Measurements from ENCODE around the gene PNMA8A.
A peak's percentile ranks its signal among the peaks of the same experiment; 100 is the strongest.

PNMA8A gene

DNA sequence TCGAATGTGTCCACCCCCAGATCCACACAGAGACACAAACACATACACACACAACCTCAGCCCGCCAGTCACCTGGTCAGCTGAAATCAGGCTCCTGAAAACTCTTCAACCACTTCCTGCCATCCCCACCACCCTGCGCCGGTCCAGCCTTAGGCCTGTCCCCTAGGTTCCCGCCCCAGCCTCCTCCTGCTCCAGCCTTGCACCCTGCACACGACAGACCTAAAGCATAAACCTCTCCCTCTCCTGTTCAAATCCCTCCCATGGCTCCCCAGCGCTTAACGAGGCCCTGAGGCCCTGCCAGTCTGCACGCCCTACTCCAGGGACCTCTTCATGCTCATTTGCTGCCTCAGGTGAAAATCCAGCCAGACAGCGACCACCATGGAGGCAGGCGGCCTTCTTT, 17.2 kb upstream of the PNMA8A start:
- Histone ChIP-seq H3K4me3 (ENCODE audit: low read length) (no peak overlapping the region), H3K4me1 (ENCODE audit: low read length) (no peaks in the 10 kb centered on the region), H3F3A (ENCODE audit: insufficient read depth, low read length) (no peaks in the 10 kb centered on the region), H3K9ac (ENCODE audit: low read length) (no peak overlapping the region), H3K9me3 (replicated peaks; ENCODE audit: insufficient read depth, low read length) (no peaks in the 10 kb centered on the region), H3K4me2 (ENCODE audit: low read depth, low read length) (no peak overlapping the region), H3K27ac (ENCODE audit: low read length) (no peak overlapping the region), H4K20me1 (ENCODE audit: insufficient read depth, low read length) (no peaks in the 10 kb centered on the region), H3K36me3 (replicated peaks; ENCODE audit: insufficient read depth, low read length) (no peaks in the 10 kb centered on the region), H2AFZ (ENCODE audit: low read length) (no peak overlapping the region), H3K9me2 (replicated peaks; ENCODE audit: insufficient read depth, low read length) (no peaks in the 10 kb centered on the region), H3K79me2 (ENCODE audit: low read length) (no peaks in the 10 kb centered on the region), H3K27me3 (replicated peaks; ENCODE audit: insufficient read depth, low read length) (peaks cover 94% of the 10 kb centered on the region)
- DNase-seq = no peak
- TF ChIP-seq EZH2 (optimal IDR thresholded peaks at IDR 0.05; ENCODE audit: low read depth, low read length) (no peak), EZH2phosphoT487 (IDR thresholded peaks at IDR 0.05; ENCODE audit: low read length) (no peak)
- TF ChIP-seq, protein P1, sequence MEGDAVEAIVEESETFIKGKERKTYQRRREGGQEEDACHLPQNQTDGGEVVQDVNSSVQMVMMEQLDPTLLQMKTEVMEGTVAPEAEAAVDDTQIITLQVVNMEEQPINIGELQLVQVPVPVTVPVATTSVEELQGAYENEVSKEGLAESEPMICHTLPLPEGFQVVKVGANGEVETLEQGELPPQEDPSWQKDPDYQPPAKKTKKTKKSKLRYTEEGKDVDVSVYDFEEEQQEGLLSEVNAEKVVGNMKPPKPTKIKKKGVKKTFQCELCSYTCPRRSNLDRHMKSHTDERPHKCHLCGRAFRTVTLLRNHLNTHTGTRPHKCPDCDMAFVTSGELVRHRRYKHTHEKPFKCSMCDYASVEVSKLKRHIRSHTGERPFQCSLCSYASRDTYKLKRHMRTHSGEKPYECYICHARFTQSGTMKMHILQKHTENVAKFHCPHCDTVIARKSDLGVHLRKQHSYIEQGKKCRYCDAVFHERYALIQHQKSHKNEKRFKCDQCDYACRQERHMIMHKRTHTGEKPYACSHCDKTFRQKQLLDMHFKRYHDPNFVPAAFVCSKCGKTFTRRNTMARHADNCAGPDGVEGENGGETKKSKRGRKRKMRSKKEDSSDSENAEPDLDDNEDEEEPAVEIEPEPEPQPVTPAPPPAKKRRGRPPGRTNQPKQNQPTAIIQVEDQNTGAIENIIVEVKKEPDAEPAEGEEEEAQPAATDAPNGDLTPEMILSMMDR (IDR thresholded peaks at IDR 0.05; ENCODE audit: low read length) = no peak

DNA sequence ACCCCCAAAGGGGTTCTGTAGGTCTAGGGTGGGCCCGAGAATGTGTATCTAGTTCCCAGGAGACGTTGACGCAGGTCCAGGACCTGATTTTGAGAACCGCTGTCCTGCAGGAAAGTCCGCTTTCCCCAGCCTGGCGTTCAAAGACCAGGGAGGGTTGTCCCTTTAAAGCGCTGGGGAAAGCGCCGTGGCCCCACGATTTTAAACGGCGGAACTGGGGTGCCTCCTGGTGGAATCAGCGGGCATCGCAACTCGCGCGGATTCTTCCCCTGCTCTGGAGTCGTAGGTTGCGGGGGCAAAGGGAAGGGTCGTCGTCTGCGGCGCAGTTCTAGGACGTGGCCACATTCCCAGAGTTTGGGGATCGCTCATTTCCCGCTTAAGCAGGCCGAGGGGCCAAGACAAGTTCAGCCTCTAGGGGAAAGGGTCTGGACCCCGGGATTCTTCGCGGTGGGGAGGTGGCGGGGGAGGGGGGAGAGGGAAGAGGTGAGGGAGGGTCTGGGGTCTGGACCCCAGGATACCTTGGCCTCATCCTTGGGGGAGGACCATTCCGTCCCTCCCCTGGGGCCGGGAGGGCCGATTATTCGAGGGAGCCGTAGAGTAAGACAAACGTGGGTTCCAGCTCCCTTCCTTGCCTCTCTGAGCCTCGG, 16.6 kb upstream of the PNMA8A start:
- Histone ChIP-seq H3K79me2 (ENCODE audit: low read length) (no peaks in the 10 kb centered on the region), H2AFZ (ENCODE audit: low read length) (no peak overlapping the region), H3K9me3 (replicated peaks; ENCODE audit: insufficient read depth, low read length) (no peaks in the 10 kb centered on the region)

GRCh38 chr19:46487178-46487801, 15.9 kb upstream of the PNMA8A start:
- no peaks in the 10 kb centered on the region for H3K36me3 ChIP-seq (replicated peaks; ENCODE audit: insufficient read depth, low read length)
- peaks cover 96% of the 10 kb centered on the region for H3K27me3 ChIP-seq (replicated peaks; ENCODE audit: insufficient read depth, low read length)
- TF ChIP-seq EZH2 (optimal IDR thresholded peaks at IDR 0.05; ENCODE audit: low read depth, low read length) (no peak), EZH2phosphoT487 (IDR thresholded peaks at IDR 0.05; ENCODE audit: low read length) (no peak)
- TF ChIP-seq, protein P1 (IDR thresholded peaks at IDR 0.05; ENCODE audit: low read length) = no peak
- no peaks in the 10 kb centered on the region for H3K9me2 ChIP-seq (replicated peaks; ENCODE audit: insufficient read depth, low read length)
- no peak overlapping the region for H3K27ac ChIP-seq (ENCODE audit: low read length)
- no peaks in the 10 kb centered on the region for H3K4me1 ChIP-seq (ENCODE audit: low read length)
- no peaks in the 10 kb centered on the region for H3F3A ChIP-seq (ENCODE audit: insufficient read depth, low read length)
- no peaks in the 10 kb centered on the region for H3K9me3 ChIP-seq (replicated peaks; ENCODE audit: insufficient read depth, low read length)
- no peaks in the 10 kb centered on the region for H4K20me1 ChIP-seq (ENCODE audit: insufficient read depth, low read length)
- no peak overlapping the region for H2AFZ ChIP-seq (ENCODE audit: low read length)
- H3K4me3 ChIP-seq (ENCODE audit: low read length) = no peak overlapping the region
- no peak for DNase-seq
- no peak overlapping the region for H3K4me2 ChIP-seq (ENCODE audit: low read depth, low read length)
- no peak overlapping the region for H3K9ac ChIP-seq (ENCODE audit: low read length)
- H3K79me2 ChIP-seq (ENCODE audit: low read length) = no peaks in the 10 kb centered on the region

More for the DNA sequence above, 16.6 kb upstream of the PNMA8A start:
- no peaks in the 10 kb centered on the region for H3K4me1 ChIP-seq (ENCODE audit: low read length)
- no peaks in the 10 kb centered on the region for H4K20me1 ChIP-seq (ENCODE audit: insufficient read depth, low read length)
- peak; percentile 43 for DNase-seq
- no peak overlapping the region for H3K4me2 ChIP-seq (ENCODE audit: low read depth, low read length)
- H3K9ac ChIP-seq (ENCODE audit: low read length) = no peak overlapping the region
- no peak for TF ChIP-seq EZH2phosphoT487 (IDR thresholded peaks at IDR 0.05; ENCODE audit: low read length)
- TF ChIP-seq, protein P1 (IDR thresholded peaks at IDR 0.05; ENCODE audit: low read length) = peak; percentile 84
- no peaks in the 10 kb centered on the region for H3K36me3 ChIP-seq (replicated peaks; ENCODE audit: insufficient read depth, low read length)
- no peaks in the 10 kb centered on the region for H3F3A ChIP-seq (ENCODE audit: insufficient read depth, low read length)
- H3K4me3 ChIP-seq (ENCODE audit: low read length) = no peak overlapping the region
- no peak overlapping the region for H3K27ac ChIP-seq (ENCODE audit: low read length)
- no peaks in the 10 kb centered on the region for H3K9me2 ChIP-seq (replicated peaks; ENCODE audit: insufficient read depth, low read length)
- peaks cover 96% of the 10 kb centered on the region for H3K27me3 ChIP-seq (replicated peaks; ENCODE audit: insufficient read depth, low read length)

Data from MM.1S (cell line).